NCI-H345 (cell line): Measurements from ENCODE around the gene BBS5.
"Not testable (repeated sequence)": the region's sequence is repeated elsewhere in the genome, so short reads cannot be mapped to it uniquely, and the experiment has no call there.

Experiments
- DNase-seq: peaks from one replicate; lab custom pipeline; 2025; lab: John Stamatoyannopoulos, UW

BBS5 gene

GRCh38 chr2:169486487-169486886 is 7.2 kb downstream of the BBS5 start:
- no peak for DNase-seq

DNA sequence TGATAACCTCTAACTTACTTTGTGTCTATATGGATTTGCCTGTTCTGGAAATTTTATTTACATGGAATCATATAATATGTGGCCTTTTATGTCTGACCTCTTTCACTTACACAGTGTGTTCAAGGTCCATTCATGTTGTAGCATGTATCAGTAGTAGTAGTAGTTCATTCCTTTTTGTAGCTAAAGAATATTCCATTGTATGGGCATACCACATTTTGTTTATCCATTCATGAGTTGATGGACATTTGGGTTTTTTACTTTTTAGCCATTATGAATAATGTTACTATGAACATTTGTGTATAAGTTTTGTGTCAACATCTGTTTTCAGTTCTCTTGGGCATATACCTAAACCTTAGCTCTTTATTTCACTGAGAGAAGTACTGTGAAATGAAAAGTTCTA is 11.5 kb downstream of the BBS5 start:
- DNase-seq, result no peak

GRCh38 chr2:169491378-169491777 is 12.1 kb downstream of the BBS5 start:
- DNase-seq, result no peak

DNA sequence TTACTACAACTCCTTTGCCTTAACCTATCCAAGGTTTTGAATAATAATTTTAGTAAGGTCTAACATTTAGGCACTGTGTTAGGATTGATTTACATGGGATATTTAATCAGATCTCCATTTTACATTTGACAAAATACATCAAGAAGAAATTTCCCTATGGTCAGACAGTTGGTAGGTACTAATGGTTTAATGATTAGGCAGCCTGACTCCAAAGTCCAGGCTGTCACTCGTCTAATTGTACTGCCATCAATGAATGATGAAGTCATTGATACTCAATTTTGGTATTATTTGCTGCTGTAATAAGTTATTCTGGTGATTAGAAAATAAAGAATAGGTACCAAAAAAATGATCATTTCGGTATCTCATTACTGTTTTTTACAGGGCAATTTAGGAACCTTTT is 14.1 kb downstream of the BBS5 start:
- DNase-seq, result no peak

GRCh38 chr2:169495310-169495928 is 16.1 kb downstream of the BBS5 start:
- no peak for DNase-seq

- no peak for DNase-seq
Observed at GRCh38 chr2:169504651-169505050, 25.4 kb downstream of the BBS5 start.

- peak; percentile 79 for DNase-seq
Observed at GRCh38 chr2:169507698-169508097, 28.4 kb downstream of the BBS5 start.

GRCh38 chr2:169509298-169509885 is 30.1 kb downstream of the BBS5 start, which contains the start of gene KLHL41:
KLHL41 (plus strand) TSS chr2:169509702; CDS start chr2:169509779, 77 bp downstream.
- DNase-seq, result peak; percentile 67

GRCh38 chr2:169509955-169510354 is 30.7 kb downstream of the BBS5 start:
- no peak for DNase-seq

DNA sequence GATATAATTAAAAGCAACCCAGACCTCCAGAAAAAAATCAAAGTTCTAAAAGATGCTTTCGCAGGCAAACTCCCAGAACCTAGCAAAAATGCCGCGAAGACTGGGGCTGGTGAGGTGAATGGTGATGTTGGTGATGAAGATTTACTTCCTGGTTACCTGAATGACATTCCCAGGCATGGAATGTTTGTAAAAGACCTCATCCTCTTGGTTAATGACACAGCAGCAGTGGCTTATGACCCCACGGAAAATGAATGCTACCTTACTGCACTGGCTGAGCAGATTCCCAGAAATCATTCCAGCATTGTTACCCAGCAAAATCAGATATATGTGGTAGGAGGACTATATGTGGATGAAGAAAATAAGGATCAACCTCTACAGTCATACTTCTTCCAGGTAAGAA is 31.2 kb downstream of the BBS5 start:
- DNase-seq, result no peak

DNA sequence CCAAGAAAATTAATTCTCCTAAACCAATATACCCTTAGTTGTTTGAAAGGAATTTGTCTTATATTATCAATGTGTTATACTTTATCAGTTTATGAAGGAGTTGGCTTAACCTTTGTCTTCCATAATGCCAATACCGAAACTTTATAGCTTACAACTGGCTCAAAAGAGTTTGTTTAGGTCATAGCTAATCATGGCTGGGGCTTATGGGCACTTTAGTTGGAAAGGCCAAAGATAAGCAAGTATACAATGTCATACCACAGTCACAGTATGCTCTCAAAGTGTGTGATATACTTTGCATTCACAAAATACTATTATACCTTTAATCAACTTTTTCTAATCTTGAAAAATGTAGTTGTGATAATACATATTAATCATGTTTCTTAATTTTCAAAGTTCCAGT is 32.5 kb downstream of the BBS5 start:
- DNase-seq, result no peak

- DNase-seq, result no peak
Observed at GRCh38 chr2:169512525-169512924, 33.2 kb downstream of the BBS5 start.

GRCh38 chr2:169513094-169513493 is 33.8 kb downstream of the BBS5 start:
- no peak for DNase-seq

GRCh38 chr2:169513926-169514325 is 34.6 kb downstream of the BBS5 start:
- no peak for DNase-seq

GRCh38 chr2:169514758-169515157 is 35.5 kb downstream of the BBS5 start:
- not testable (repeated sequence) for DNase-seq

- not testable (repeated sequence) for DNase-seq
Observed at GRCh38 chr2:169516488-169516995, 37.2 kb downstream of the BBS5 start.

DNA sequence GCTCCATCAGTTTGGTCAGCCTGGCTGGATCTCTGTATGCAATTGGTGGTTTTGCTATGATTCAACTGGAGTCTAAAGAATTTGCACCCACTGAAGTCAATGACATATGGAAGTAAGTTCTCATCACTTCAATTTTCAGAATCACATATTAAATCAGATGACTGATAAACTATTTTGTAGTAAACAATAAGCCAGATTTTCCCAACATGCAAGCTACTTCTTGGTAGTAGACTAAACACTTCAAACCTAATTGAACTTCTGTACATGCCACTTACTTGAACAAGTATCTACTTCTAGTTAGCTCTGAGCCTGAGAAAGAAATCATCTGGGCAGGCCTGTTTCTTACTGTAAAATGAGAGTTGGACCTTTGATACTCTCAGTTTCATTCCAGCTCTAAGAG is 41.6 kb downstream of the BBS5 start:
- no peak for DNase-seq

- no peak for DNase-seq
Observed at GRCh38 chr2:169523681-169524080, 44.4 kb downstream of the BBS5 start.

GRCh38 chr2:169525434-169525833 is 46.1 kb downstream of the BBS5 start:
- DNase-seq, result peak; percentile 83

DNA sequence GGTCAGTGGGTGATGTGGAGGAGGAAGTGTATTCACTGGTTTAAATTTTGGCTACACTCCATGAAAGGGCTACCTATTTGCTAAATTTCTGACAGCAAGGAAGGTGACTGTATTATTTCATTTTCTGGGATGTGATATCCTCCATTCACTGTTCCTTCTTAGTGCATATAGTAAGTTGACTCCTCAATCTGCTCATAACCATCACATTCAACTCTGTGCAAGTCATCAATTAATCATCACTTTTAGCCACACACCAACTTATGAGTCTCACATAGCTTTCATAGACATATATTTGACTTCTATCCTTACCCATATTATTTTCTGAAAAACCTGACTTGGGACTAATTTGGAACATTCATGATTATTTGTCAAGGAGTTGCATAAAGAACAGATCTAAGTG is 47.2 kb downstream of the BBS5 start:
- no peak for DNase-seq

GRCh38 chr2:169528271-169528701 is 49.0 kb downstream of the BBS5 start:
- DNase-seq, result peak; percentile 57

DNA sequence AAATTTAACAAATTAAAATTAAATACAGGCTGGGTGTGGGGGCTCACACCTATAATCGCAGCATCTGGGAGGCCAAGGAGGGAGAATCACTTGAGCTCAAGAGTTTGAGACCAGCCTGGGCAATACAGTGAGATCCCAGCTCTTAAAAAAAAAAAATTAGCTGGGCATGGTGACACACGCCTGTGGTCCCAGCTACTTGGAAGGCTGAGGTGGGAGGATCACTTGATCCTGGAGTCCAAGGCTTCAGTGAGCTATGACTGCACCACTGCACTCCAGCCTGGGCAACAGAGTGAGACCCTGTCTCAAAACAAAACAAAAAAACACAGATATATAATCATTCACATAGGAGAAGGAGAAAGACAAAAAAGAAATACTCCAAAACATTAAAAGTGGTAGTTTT is 60.2 kb downstream of the BBS5 start:
- not testable (repeated sequence) for DNase-seq

DNA sequence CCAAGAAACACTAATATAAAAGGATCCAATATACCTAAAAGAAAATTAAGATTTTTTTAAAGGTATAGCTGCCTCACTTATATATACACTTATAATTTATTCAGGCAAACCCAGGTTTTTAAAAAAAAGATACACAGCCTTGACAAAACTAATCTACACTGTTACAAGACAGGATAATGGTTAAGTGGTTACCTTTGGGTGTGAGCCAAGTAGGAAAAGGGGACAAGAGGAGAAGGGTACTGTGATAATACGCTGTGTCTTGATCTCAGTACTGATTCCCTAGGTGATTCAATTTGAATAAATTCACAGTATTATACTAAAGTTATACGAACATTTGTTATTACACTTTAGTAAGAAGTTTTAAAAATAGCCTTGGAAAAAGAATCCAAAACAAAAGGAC is 60.9 kb downstream of the BBS5 start:
- DNase-seq, result no peak

DNA sequence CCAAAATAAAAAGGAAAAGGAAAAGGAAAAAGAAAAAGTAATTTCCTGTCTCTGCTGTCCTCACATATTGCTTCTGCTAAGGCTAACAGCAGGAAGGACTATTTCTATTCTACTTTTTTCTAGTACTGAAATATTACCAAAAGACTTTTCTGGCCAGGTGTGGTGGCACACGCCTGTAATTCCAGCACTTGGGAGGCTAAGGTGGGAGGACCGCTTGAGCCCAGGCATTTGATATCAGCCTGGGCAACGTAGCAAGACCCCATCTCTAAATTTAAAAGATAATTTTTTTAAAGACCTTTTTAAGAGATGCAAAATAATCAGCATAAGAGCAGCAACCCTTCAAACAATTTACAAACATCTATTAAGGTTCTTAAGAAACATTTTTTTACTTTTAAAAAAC is 63.1 kb downstream of the BBS5 start:
- no peak for DNase-seq
